ENCODE measurements around the gene RIPOR3.
"Not testable (repeated sequence)": the region's sequence is repeated elsewhere in the genome, so short reads cannot be mapped to it uniquely, and the experiment has no call there.

Gene RIPOR3

GRCh38 chr20:50628853-50629669 is 62.3 kb downstream of the RIPOR3 start:
- DNase-seq: no peak

DNA sequence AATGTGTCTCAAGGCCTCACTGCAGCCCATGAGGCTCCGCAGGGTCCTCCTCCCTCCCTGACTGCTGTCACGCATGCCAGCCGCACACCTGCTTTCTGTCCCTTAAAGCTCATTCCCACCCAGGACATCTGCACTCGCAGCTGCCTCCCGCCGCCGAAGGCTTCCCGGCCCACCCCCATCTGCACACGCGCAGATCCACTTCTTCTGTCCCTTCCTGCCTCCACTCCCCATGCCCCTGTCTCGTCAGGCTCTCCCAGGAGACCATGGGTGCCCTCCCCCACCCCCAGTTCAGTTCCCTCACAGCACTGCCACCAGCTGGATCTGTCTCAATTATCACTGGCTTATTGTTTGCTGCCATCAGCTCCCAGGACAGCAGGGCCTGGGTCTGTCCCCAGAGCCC is 63.0 kb downstream of the RIPOR3 start:
- no peak for DNase-seq

- DNase-seq: no peak
These were observed 63.6 kb downstream of the RIPOR3 start for GRCh38 chr20:50627747-50628146.

GRCh38 chr20:50625986-50626677 is 65.2 kb downstream of the RIPOR3 start:
- peak; percentile 21 to 40 for DNase-seq

GRCh38 chr20:50624351-50625016 is 66.9 kb downstream of the RIPOR3 start:
- no peak for DNase-seq

- no peak for DNase-seq
These were observed 70.2 kb downstream of the RIPOR3 start for GRCh38 chr20:50621068-50621665.

- not testable (repeated sequence) for DNase-seq
These were observed 70.9 kb downstream of the RIPOR3 start for GRCh38 chr20:50620459-50620858.

DNA sequence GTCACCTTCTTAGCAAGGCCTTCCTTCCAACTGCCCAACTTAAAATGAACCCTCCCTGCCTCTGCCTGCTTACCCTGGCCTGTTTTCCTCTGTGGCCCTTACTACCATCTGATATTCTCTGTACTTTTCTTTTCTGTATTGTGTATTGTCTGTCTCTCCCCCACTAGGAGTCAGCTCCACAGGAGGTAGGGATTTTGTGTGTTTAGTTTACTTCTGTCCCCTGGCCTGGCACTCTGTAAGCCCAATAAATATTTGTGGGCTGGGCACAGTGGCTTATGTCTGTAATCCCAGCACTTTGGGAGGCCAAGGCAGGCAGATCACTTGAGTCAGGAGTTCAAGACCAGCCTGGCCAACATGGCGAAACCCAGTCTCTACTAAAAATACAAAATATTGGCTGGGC is 72.8 kb downstream of the RIPOR3 start:
- no peak for DNase-seq

- DNase-seq: no peak
These were observed 74.3 kb downstream of the RIPOR3 start for GRCh38 chr20:50617022-50617421.

DNA sequence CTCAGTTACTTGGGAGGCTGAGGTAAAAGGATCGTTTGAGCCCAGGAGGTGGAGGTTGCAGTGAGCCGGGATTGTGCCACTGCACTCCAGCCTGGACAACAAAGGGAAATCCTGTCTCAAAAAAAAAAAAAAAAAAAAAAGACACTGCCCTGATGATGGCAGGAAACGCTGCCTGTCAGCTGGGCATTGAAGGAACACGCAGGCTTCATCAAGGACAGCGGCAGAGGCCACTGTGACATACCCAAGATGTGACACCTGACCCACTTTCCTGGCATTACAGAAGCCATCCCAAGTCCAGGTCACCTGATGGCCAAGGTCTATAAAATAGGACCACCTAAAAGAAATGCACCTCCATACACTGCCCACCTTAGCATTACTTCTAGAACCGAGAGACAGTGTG is 75.9 kb downstream of the RIPOR3 start:
- no peak for DNase-seq

GRCh38 chr20:50613438-50614169 is 77.7 kb downstream of the RIPOR3 start:
- no peak for DNase-seq

DNA sequence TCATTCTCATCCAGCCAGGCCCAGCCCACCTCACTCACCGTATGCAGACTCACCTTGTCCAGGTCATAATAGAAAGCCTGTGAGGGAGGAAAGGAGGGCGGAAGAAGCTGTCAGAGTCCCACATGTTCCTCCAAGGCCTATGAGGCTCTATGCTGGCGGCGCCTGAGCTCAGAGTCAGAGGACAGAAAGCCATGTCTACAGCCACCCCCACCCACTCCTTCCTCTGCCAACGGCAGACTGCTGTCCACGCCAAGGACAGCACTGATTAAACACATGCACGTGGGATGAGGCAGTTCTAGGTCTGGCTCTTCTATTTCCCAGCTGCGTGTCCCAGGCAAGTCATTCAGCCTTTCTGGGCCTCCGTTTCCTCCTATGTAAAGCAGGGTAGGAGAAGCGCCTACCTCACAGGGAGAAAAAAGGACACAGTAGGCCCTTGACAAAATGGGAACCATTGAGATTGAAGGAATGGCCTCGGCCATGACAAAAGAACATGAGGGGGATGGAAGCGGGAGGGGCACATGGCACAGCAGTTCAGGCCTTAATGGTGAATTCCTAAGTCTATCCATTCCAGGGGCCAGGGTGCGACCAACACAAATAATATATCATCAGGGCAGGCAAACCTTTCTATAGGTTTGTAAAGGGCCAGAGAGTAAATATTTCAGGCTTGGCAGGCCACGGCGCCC is 80.1 kb downstream of the RIPOR3 start:
- no peak for DNase-seq

DNA sequence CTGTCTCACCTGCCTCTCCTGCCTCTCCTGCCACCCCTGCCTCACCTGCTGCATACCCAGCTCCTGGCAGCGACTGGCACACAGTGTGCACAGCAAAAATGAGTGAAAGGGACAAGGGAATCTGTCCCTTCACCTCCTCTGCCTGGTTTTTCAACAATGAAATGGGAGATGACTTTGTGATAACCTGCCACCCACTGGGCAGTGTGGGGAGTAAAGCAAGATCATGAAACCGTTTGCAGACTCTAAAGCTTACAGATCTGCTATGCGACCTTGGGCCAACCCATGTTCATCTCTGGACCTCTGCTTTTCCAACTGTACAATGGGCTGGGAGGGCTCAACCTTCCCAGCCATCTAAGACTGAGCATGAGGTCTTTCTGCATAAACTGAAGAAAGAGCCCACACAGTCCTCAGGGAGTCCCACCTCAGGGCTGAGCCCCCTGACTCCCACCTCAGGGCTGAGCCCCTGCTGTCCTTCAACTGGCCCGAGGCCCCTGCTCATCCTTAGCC is 81.1 kb downstream of the RIPOR3 start:
- peak; percentile 19 to 30 for DNase-seq

DNA sequence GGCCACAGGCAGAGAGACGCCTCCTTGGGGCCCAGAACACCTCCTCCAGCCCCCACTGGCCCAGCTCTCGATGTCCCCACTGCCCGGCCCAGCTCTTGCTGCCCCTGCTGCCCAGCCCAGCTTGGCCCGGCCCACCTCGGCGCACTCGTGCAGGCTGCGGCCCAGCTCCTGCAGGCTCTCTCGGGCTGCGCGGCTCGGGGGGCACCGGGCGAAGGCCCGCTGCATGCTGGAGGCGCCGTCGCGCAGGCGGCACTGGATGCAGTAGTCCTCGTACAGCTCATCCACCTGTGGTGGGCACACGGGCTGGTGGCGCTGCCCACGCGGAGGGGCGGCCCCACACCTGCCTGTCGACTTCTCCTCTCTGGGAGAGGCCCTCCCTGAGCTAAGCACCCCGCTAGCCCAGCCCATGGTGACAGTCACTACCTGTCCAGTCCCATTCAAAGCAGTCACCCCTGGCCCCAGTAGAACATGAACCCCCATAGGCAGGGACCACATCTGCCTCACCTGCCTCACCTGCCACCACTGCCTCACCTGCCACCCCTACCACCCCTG is 81.8 kb downstream of the RIPOR3 start:
- no peak for DNase-seq

- DNase-seq: no peak
These were observed 82.6 kb downstream of the RIPOR3 start for GRCh38 chr20:50608750-50609104.

GRCh38 chr20:50607850-50608749 is 83.2 kb downstream of the RIPOR3 start:
- DNase-seq: no peak

GRCh38 chr20:50607436-50607835 is 83.9 kb downstream of the RIPOR3 start:
- no peak for DNase-seq

DNA sequence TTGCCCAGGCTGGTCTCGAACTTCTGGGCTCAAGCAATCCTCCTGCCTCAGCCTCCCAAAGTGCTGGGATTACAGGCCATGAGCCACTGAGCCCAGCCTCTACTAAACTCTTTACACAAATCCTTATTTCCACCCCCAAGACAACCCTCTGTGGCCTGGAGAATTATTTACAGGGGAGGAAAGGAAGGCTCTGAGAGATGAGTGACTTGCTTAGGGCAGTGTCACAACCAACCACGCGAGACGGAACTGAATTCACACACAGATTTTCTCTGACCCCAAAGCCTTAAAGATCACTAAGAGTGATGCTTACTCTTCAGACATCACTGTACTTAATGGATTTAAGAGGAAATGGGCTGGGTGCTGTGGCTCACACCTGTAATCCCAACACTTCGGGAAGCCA is 86.2 kb downstream of the RIPOR3 start:
- no peak for DNase-seq

DNA sequence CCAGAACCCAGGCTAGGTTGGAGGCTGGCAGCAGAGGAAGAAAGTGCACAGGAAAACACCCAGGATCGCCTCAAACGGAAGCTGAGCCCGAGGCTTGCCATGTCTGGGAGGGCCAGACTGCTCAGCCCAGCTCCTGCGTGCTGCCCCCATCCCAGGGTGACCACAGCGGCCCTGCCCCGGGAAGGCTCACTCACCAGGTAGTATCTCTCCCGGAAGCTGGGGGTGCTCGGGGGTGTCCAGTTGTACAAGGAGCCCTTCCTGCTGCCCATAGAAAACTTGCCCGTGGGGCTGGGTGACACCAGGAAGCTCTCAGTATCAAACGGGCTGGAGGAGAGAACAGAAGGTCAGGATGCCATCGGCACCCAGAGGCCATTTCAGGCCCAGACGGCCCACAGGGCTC is 86.9 kb downstream of the RIPOR3 start:
- DNase-seq: no peak

GRCh38 chr20:50602432-50603088 is 88.8 kb downstream of the RIPOR3 start:
- no peak for DNase-seq

All from Kasumi-1 (cell line).